Measurements from ENCODE around the gene ATP1B3. TPM values are rescaled to one million over a fixed set of nuclear protein-coding genes. Genes with fewer than 3 reads are reported as not detected.
A peak's percentile ranks its signal among the peaks of the same experiment; 100 is the strongest.

Gene ATP1B3
- total and polyA plus RNA-seq, 9 of the 15 experiments (the other 6 are each of a cell fraction or from before 2014, with no cell fraction given): 48.3 to 202 (median 123) TPM

DNA sequence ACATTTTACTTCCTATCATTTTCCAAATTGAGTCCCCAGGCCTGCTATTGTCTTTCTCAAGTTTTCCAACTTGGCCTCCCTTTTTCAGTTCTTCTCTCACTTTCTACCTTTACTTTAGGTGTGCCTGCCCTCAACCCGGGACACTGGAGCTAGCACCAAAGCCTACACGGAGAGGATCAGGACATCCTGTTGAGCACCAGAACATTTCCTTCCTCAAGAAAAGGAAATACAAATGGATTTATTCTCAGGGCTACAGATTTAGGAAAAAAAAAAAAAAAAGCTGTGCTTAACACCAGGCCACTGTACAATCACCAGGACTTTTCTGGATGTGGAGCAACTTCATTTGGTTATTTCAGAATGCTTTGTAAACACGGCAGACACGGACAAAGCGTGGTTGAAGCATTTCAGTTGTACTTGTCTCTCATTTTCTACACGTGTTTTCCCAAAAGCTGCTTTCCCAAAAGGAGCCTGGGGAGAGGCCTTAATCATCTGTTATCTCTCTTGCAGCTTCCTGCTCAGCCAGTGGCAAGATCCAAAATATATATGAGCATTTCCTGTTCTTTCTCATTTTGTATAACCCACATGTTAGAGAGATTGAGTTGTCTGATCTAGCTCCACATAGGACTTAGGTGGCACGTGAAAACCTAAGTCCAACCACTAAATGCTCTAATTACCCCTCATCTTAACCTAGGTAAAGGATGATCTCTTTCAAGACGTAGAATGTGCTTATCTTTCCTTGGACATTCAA is 15.5 kb upstream of the ATP1B3 start (continued):
- TF ChIP-seq, protein P1, sequence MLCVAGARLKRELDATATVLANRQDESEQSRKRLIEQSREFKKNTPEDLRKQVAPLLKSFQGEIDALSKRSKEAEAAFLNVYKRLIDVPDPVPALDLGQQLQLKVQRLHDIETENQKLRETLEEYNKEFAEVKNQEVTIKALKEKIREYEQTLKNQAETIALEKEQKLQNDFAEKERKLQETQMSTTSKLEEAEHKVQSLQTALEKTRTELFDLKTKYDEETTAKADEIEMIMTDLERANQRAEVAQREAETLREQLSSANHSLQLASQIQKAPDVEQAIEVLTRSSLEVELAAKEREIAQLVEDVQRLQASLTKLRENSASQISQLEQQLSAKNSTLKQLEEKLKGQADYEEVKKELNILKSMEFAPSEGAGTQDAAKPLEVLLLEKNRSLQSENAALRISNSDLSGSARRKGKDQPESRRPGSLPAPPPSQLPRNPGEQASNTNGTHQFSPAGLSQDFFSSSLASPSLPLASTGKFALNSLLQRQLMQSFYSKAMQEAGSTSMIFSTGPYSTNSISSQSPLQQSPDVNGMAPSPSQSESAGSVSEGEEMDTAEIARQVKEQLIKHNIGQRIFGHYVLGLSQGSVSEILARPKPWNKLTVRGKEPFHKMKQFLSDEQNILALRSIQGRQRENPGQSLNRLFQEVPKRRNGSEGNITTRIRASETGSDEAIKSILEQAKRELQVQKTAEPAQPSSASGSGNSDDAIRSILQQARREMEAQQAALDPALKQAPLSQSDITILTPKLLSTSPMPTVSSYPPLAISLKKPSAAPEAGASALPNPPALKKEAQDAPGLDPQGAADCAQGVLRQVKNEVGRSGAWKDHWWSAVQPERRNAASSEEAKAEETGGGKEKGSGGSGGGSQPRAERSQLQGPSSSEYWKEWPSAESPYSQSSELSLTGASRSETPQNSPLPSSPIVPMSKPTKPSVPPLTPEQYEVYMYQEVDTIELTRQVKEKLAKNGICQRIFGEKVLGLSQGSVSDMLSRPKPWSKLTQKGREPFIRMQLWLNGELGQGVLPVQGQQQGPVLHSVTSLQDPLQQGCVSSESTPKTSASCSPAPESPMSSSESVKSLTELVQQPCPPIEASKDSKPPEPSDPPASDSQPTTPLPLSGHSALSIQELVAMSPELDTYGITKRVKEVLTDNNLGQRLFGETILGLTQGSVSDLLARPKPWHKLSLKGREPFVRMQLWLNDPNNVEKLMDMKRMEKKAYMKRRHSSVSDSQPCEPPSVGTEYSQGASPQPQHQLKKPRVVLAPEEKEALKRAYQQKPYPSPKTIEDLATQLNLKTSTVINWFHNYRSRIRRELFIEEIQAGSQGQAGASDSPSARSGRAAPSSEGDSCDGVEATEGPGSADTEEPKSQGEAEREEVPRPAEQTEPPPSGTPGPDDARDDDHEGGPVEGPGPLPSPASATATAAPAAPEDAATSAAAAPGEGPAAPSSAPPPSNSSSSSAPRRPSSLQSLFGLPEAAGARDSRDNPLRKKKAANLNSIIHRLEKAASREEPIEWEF (CRISPR knock-in tag; IDR thresholded peaks at IDR 0.05): no peak
- peak; percentile 57; the same call in 1 of the 2 replicates for TF ChIP-seq ZNF644 (tag; IDR thresholded peaks at IDR 0.05; ENCODE audit: low read depth)
- no peak for TF ChIP-seq TBL1XR1 (IDR thresholded peaks at IDR 0.05; ENCODE audit: low read length in 2 of 2)
- TF ChIP-seq ZNF589 (CRISPR knock-in tag; IDR thresholded peaks at IDR 0.05; ENCODE audit: low read depth): peak; percentile 87
- 0 out of 2 replicates have a peak, but pooled peaks have one; percentile 44 for TF ChIP-seq DPF2 (IDR thresholded peaks at IDR 0.05)
- no peak for TF ChIP-seq TFAM (CRISPR knock-in tag; conservative IDR thresholded peaks at IDR 0.05)
- no peak for TF ChIP-seq RUNX1 (IDR thresholded peaks at IDR 0.05; ENCODE audit: low read depth)
- TF ChIP-seq SMAD4 (CRISPR knock-in tag; conservative IDR thresholded peaks at IDR 0.05): peak; percentile 32; the same call in 1 of the 2 replicates
- TF ChIP-seq DIDO1 (tag; IDR thresholded peaks at IDR 0.05; ENCODE audit: low read depth): no peak
- TF ChIP-seq POLR2G (IDR thresholded peaks at IDR 0.05; ENCODE audit: low read depth, low read length): no peak
- no peak for TF ChIP-seq ZNF24 (IDR thresholded peaks at IDR 0.05)
- TF ChIP-seq, protein P2, sequence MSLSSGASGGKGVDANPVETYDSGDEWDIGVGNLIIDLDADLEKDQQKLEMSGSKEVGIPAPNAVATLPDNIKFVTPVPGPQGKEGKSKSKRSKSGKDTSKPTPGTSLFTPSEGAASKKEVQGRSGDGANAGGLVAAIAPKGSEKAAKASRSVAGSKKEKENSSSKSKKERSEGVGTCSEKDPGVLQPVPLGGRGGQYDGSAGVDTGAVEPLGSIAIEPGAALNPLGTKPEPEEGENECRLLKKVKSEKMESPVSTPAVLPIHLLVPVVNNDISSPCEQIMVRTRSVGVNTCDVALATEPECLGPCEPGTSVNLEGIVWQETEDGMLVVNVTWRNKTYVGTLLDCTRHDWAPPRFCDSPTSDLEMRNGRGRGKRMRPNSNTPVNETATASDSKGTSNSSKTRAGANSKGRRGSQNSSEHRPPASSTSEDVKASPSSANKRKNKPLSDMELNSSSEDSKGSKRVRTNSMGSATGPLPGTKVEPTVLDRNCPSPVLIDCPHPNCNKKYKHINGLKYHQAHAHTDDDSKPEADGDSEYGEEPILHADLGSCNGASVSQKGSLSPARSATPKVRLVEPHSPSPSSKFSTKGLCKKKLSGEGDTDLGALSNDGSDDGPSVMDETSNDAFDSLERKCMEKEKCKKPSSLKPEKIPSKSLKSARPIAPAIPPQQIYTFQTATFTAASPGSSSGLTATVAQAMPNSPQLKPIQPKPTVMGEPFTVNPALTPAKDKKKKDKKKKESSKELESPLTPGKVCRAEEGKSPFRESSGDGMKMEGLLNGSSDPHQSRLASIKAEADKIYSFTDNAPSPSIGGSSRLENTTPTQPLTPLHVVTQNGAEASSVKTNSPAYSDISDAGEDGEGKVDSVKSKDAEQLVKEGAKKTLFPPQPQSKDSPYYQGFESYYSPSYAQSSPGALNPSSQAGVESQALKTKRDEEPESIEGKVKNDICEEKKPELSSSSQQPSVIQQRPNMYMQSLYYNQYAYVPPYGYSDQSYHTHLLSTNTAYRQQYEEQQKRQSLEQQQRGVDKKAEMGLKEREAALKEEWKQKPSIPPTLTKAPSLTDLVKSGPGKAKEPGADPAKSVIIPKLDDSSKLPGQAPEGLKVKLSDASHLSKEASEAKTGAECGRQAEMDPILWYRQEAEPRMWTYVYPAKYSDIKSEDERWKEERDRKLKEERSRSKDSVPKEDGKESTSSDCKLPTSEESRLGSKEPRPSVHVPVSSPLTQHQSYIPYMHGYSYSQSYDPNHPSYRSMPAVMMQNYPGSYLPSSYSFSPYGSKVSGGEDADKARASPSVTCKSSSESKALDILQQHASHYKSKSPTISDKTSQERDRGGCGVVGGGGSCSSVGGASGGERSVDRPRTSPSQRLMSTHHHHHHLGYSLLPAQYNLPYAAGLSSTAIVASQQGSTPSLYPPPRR (CRISPR knock-in tag; IDR thresholded peaks at IDR 0.05; ENCODE audit: borderline replicate concordance): no peak
- no peak for TF ChIP-seq MCM7 (IDR thresholded peaks at IDR 0.05)
